Activated naive CD8-positive, alpha-beta T cell (primary cell): ENCODE results near the gene PTCH1.

Source experiments
- H3K27ac Mint-ChIP-seq: one replicate; pipeline ENCODE4 v1.8.0; 2021; ENCODE audit warnings: mixed read lengths
- H3K27me3 Mint-ChIP-seq: one replicate; pipeline ENCODE4 v1.8.0; 2021; ENCODE audit warnings: mixed read lengths
- H3K36me3 Mint-ChIP-seq: one replicate; pipeline ENCODE4 v1.8.0; 2021; ENCODE audit warnings: mixed read lengths
- H3K4me1 Mint-ChIP-seq: one replicate; pipeline ENCODE4 v1.8.0; 2021; ENCODE audit warnings: low read depth, mixed read lengths
- H3K4me3 Mint-ChIP-seq: one replicate; pipeline ENCODE4 v1.8.0; 2021; ENCODE audit warnings: mild to moderate bottlenecking, mixed read lengths
- H3K9me3 Mint-ChIP-seq: one replicate; pipeline ENCODE4 v1.8.0; 2021; ENCODE audit warnings: low read depth, mixed read lengths

PTCH1 gene

DNA sequence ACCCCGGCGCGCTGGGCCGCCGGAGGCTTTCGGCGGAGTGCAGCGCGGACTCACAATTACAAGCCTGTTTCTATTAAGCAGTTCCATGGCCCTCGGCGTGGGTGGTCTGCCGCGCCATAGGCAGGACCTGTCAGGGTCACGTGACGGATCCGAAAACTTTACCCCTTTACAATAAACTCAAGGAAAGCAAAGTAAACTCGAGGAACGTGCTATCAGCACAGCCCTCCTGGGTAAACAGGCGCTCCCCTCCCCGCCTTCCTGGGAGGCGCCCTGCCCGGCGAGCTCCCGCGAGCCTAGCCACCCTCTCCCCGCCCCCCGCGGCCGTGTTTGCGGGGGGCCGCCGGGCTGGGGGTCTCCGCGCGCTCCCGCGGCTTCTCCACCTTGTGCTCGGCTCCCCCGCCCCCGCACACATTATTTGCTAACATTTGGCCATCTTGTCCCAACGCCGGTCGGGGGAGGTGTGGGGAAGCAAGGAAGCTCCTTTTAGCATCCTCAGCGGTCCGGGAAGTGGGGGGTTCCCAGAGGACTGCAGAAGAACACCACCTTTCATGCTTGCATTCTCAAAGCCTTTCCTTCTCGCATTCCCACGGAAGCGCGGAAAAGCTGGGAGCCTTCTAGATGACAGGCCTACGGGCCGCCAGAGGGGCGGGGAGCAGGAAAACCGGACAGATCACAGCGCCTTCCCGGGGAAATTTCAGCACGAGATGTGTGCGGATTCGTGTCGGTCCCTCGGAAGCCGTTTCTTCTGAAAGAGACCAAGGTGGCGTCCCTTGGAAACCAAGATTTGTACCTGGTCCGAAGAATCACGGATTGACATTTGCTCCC lies at the start of gene PTCH1:
Gene PTCH1 (minus strand): TSS at position 238 of the 825 bp plus-strand sequence.
- Mint-ChIP-seq H3K27ac (peak within 1 kb of the TSS; percentile 30), H3K4me1 (peaks cover 21% of the 10 kb centered on the region), H3K27me3 (no peaks in the 10 kb centered on the region), H3K36me3 (no peaks in the 10 kb centered on the region), H3K9me3 (no peaks in the 10 kb centered on the region), H3K4me3 (peak within 1 kb of the TSS; percentile 92)

DNA sequence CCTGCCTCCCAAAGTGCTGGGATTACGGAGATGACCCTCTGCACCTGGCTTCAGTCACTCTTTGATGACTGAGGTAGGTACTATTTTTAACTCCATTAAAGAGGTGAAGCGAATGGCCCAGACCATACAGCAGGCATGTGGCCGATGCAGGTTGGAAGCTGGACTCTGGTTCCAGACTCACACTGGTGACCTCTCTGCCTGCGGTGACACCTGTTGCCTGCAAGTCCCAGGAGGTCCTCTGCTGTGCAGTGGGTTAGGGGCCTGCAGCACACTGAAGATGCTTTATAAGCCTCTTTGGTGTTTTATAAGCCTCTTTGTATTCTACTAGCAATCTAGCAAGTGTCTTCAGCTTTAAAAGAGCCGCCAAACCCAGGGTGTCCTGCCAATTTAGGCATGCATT lies 49.2 kb upstream of the PTCH1 start:
- Mint-ChIP-seq H3K9me3 (no peaks in the 10 kb centered on the region), H3K4me1 (peaks cover 22% of the 10 kb centered on the region), H3K4me3 (no peak overlapping the region), H3K27ac (no peak overlapping the region), H3K27me3 (peaks cover 15% of the 10 kb centered on the region), H3K36me3 (no peaks in the 10 kb centered on the region)

DNA sequence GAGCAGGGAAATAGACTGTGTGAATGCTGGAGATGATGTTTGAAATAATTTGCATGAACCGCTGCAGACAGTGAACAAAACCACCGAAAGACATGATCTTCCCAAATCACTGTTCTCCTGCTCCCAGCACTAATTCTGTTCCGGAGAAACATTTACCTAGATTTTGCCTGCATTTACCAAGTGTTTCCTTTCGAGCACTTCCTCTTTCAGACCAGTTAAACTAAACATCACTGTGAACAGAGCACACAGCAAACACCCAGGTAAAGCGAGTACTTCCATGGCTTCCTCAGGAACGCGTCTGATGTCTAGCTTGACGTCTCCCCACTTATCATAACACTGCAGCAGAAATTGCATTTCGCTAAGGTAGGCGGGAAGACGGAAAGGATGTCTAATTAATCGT lies 45.1 kb upstream of the PTCH1 start:
- Mint-ChIP-seq H3K36me3 (no peaks in the 10 kb centered on the region), H3K4me1 (peaks cover 9% of the 10 kb centered on the region), H3K9me3 (no peaks in the 10 kb centered on the region), H3K4me3 (no peak overlapping the region), H3K27ac (no peak overlapping the region), H3K27me3 (peaks cover 8% of the 10 kb centered on the region)

DNA sequence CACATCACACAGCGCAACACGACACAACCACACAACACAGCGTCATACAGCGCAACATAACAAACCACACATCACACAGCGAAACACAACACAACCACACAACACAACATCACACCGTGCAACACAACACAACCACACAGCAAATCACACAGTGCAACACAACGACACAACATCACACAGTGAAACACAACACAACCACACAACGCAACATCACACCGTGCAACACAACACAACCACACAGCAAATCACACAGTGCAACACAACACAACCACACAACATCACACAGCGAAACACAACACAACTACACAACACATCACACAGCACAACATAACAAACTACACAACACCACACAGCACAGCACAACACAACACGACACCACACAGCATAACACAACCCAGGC lies 40.4 kb upstream of the PTCH1 start:
- no peaks in the 10 kb centered on the region for H3K36me3 Mint-ChIP-seq
- no peak overlapping the region for H3K27ac Mint-ChIP-seq
- no peaks in the 10 kb centered on the region for H3K9me3 Mint-ChIP-seq
- H3K4me3 Mint-ChIP-seq: no peak overlapping the region
- peaks cover 11% of the 10 kb centered on the region for H3K27me3 Mint-ChIP-seq
- H3K4me1 Mint-ChIP-seq: peaks cover 11% of the 10 kb centered on the region

DNA sequence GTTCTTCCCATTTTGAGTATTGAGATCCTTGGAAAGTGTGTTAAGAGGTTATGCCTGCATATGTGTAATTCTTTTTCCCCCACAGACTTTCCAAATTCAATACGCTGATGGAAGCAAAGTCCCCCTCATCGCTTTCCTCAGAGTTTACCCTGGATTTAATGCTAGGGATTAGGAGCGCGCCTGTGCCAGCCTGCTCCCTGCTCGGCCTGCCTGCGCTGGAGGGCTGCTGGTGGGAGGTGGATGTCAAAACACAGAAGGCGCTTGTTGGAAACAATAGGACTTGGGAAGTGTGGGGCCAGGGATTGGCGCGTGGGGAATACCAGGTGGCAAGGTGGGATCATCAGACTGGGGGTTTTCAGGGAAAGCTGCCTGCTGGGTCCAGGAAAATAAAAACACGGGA lies 39.8 kb upstream of the PTCH1 start:
- Mint-ChIP-seq H3K9me3 (no peaks in the 10 kb centered on the region), H3K36me3 (no peaks in the 10 kb centered on the region), H3K4me1 (peaks cover 5% of the 10 kb centered on the region), H3K27me3 (peaks cover 11% of the 10 kb centered on the region), H3K4me3 (no peak overlapping the region), H3K27ac (no peak overlapping the region)

DNA sequence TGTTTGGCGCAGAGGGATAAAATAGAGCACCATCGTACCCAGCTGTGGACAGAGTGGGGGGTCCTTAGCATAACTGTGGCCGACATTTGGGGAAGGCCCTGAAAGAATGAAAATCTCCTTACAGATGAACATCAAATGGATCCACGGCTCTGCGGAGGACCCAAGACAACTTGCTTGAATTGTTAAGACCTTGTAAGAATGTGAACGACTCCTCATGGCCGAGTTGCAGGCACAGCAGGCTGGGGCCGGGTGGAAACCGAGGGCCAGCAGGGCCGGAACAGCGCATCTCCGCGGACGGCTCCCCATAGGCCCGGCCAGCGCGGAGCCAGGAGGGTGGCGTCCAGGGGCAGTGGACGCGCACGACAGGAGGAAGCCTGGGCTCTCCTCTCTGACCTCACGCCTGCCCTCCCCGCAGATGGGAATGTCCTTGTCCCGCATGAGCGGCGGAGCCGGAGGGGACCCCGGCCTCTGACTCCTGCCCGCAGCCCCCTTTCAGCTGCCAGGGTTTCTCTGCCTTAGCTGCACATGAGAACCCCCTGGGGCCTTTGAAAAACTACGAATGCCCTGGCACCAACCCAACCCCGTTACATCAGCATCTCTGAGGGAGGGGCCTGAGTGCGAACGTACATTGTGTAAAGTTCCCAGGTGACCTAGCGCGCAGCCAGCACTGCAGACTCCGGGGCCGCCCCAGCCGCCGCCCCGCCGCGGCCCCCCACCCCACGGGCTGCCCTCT lies 36.2 kb upstream of the PTCH1 start:
- Mint-ChIP-seq H3K4me1 (peaks cover 3% of the 10 kb centered on the region), H3K27me3 (peaks cover 11% of the 10 kb centered on the region), H3K4me3 (peak overlapping the region; percentile 54), H3K9me3 (no peaks in the 10 kb centered on the region), H3K36me3 (no peaks in the 10 kb centered on the region), H3K27ac (no peak overlapping the region)

DNA sequence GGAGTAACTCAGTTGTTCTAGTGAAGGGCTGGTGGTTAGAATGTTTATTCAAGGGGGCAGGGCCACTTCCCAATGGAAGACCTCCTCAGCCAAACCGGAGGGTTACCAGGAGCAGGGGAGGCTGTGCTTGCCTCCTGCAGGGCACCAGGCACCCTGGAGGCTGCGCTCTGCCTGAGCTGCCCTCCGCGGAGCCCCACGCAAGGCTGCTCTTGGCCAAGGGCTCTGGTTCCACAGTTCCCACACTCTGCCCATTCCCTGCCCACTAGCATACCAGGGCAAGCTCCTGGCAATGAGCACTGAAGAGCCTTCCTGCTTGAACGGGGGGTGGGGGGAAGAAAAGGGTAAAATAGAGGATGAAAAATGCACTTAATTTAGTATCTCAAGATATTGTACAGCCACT lies 35.5 kb upstream of the PTCH1 start:
- peaks cover 3% of the 10 kb centered on the region for H3K4me1 Mint-ChIP-seq
- H3K27me3 Mint-ChIP-seq: peaks cover 10% of the 10 kb centered on the region
- no peak overlapping the region for H3K27ac Mint-ChIP-seq
- H3K9me3 Mint-ChIP-seq: no peaks in the 10 kb centered on the region
- no peaks in the 10 kb centered on the region for H3K36me3 Mint-ChIP-seq
- H3K4me3 Mint-ChIP-seq: no peak overlapping the region

DNA sequence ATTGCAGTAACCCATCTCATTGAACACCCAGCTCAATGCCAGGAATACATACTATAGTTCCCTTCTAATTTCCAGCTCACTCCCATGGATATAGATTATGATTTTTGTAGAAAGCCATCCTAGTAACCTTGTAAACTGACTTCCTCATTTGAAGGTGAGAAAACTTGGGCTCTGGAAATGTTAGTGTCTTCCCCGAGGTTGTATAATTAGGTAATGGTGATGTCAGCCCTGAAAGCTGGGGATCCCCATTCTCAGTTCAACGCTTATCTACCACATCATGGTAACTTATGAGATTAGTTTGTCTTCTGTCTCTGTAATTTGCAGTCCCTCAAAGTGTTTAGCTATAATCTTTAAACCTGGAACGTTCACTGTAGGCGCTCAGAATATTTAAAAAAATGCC lies 34.6 kb upstream of the PTCH1 start:
- H3K4me3 Mint-ChIP-seq: no peak overlapping the region
- no peaks in the 10 kb centered on the region for H3K9me3 Mint-ChIP-seq
- peaks cover 5% of the 10 kb centered on the region for H3K27me3 Mint-ChIP-seq
- H3K4me1 Mint-ChIP-seq: peaks cover 3% of the 10 kb centered on the region
- H3K27ac Mint-ChIP-seq: no peak overlapping the region
- H3K36me3 Mint-ChIP-seq: no peaks in the 10 kb centered on the region

DNA sequence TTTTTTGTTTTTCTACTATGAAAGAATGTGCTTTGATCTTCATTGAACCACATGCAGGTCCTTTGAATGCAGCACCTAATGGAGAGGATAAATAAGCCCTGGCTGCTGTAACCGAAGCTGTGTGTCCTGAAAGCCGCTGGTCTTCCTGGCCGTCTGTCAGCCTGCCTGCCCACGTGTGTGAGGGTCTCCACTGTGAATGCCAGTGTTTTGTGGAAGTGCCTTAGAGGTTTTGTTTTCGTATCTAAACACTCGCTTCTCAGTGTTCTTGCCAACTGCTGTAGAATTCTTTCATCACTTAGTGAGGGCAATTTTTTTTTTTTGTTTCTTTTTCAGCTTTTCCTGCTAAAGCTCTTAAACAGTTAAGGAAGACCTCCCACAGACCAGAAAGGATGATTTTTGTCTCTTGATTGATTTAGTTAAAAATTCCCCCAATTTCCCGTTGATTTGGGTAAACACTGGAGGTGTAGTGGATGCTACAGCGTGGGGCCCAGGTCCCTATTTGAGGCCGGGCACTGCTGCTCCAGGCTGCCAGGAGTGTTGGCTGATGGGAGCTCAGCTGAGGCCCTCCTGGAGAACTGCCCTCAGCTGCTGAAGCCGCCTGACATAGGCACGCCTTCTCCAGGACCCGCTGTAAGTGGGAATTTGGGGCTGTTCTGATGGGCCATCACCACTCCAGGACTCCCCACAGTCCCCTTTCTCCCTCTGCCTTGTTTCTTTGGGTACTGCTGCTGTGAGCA lies 29.2 kb upstream of the PTCH1 start:
- Mint-ChIP-seq H3K27me3 (no peaks in the 10 kb centered on the region), H3K36me3 (no peaks in the 10 kb centered on the region), H3K27ac (no peak overlapping the region), H3K4me3 (no peak overlapping the region), H3K4me1 (no peaks in the 10 kb centered on the region), H3K9me3 (no peaks in the 10 kb centered on the region)

DNA sequence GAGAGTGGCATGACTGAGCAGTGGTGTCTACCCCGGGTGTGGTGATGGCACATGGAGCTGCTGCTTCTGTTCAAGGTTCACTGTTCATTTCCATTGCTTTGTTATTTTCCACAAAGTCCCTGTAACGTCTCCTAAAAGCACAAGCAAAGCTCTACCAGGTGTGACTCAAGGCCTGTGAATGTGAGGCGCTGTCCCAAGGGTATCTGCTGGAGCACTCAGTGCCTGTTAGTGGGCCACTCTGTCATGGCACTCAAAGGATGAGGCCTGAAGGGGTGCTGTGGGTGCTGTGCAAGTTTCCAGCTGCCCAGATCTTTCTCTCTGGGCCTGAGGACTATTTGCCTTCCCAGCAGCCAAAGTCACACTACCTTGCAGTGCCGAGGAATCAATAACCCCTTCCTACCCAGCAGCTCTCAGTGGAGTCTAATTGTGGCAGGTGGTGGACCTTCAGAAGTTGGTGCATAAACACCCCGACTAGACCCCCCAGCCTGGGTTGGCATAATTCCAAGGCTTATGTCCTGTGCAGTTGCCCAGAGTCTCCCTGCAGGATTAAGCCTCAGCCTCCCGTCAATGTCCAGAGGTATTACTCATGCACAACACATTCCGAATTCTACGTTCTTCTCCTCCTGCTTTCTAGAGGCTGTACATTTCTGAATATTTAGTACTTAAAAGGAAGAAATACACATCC lies 17.4 kb upstream of the PTCH1 start:
- H3K9me3 Mint-ChIP-seq: no peaks in the 10 kb centered on the region
- H3K36me3 Mint-ChIP-seq: no peaks in the 10 kb centered on the region
- H3K27ac Mint-ChIP-seq: no peak overlapping the region
- H3K27me3 Mint-ChIP-seq: no peaks in the 10 kb centered on the region
- H3K4me3 Mint-ChIP-seq: no peak overlapping the region
- H3K4me1 Mint-ChIP-seq: no peaks in the 10 kb centered on the region

DNA sequence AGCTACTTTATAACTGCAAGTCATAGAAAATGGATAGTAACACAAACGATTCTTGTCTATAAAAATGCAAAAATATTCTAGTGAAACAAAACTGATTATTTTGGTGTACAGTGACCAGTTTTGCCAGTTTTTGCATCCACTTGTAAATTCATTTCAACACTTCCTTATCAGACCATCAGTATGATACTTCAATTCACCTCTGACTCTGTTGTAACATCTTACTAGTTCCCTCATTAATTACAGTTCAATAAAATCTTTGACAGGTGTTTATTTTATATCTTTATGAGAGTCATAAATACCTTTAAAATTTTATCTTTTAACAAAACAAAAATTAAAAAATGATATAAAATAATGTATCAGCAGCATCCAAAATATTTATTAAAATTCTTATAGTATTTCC lies 13.1 kb upstream of the PTCH1 start:
- H3K27me3 Mint-ChIP-seq: peaks cover 6% of the 10 kb centered on the region
- no peaks in the 10 kb centered on the region for H3K4me1 Mint-ChIP-seq
- no peaks in the 10 kb centered on the region for H3K36me3 Mint-ChIP-seq
- no peaks in the 10 kb centered on the region for H3K9me3 Mint-ChIP-seq
- H3K27ac Mint-ChIP-seq: no peak overlapping the region
- H3K4me3 Mint-ChIP-seq: no peak overlapping the region

DNA sequence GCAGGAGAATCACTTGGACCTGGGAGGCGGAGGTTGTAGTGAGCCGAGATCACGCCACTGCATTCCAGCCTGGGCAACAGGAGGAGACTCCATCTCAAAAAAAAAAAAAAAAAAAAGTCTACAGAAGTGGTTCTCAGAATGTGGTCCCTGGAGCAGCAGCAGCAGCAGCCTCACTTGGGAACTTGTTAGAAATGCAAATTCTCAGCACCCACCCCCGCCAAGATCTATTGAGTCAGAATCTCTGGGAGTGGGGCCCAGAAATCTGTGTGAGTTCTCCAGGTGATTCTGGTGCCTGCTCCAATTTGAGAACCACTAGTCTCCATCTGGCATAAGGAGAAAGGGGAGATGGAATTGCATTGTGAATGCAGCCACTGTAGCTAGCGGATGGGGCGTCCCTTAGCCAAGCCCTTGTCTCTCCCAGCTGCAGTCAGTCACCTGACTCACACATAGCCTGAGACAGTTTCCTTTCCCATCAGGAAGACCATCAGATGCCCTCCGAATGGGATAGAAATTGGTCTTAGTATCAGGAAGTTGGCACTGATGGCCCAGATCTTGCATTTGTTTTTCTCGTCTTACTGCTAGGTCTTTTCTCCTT lies 12.2 kb upstream of the PTCH1 start:
- no peaks in the 10 kb centered on the region for H3K36me3 Mint-ChIP-seq
- no peak overlapping the region for H3K27ac Mint-ChIP-seq
- peaks cover 6% of the 10 kb centered on the region for H3K27me3 Mint-ChIP-seq
- H3K4me1 Mint-ChIP-seq: no peaks in the 10 kb centered on the region
- H3K4me3 Mint-ChIP-seq: no peak overlapping the region
- no peaks in the 10 kb centered on the region for H3K9me3 Mint-ChIP-seq

DNA sequence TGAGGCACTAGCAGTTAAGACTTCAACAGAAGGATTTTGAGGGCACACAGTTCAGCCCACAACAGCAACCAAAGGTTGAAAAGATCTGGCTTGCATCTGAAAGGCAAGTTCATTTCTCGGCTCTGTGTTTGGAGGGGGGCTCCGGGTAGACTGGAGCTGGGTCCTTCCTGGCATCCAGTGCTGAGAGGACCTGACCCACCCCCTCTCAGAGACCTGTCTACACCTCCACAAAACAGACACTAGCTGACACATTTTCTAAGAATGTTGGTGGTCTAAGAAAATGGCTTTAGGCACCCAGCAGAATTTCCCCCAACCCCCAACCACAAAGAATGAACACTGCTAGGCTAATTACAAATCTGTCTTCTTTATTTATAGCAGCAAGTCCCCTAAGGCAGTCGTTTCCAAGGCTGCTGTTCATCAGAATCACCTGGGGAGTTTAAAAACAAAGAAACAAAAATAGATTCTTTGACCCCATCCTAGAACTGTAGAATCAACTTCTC lies 6.2 kb upstream of the PTCH1 start:
- Mint-ChIP-seq H3K36me3 (no peaks in the 10 kb centered on the region), H3K27ac (no peak overlapping the region), H3K27me3 (peaks cover 1% of the 10 kb centered on the region), H3K4me3 (no peak overlapping the region), H3K9me3 (no peaks in the 10 kb centered on the region), H3K4me1 (no peaks in the 10 kb centered on the region)

DNA sequence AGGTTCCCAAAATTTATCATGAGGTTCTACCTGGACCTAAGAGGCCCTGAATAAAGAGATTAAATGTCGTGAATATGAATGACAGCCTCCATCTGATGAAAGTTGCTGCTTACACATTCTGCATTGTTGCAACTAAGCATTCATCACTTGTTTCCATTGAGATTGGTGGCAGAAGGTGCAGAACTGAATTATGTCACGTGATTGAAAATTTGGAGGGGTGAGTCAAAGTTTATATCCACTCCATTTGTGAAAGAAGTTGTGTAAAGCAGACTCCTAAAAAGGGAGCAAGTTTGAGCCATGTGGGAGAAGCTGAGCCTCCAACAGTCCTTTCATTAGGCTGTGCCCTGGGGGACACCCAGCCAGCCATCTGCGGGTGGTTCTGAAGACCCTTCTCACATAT lies 4.9 kb upstream of the PTCH1 start:
- H3K4me1 Mint-ChIP-seq: peaks cover under 1% of the 10 kb centered on the region
- no peaks in the 10 kb centered on the region for H3K36me3 Mint-ChIP-seq
- H3K9me3 Mint-ChIP-seq: no peaks in the 10 kb centered on the region
- H3K27ac Mint-ChIP-seq: no peak overlapping the region
- no peaks in the 10 kb centered on the region for H3K27me3 Mint-ChIP-seq
- no peak overlapping the region for H3K4me3 Mint-ChIP-seq
